Femur (tissue), 1 donor: ENCODE measurements around the gene OVCA2.

Experiments used
- DNase-seq: peaks from one replicate; pipeline ENCODE4 v3.0.0-alpha.2; 2017

OVCA2 gene

DNA sequence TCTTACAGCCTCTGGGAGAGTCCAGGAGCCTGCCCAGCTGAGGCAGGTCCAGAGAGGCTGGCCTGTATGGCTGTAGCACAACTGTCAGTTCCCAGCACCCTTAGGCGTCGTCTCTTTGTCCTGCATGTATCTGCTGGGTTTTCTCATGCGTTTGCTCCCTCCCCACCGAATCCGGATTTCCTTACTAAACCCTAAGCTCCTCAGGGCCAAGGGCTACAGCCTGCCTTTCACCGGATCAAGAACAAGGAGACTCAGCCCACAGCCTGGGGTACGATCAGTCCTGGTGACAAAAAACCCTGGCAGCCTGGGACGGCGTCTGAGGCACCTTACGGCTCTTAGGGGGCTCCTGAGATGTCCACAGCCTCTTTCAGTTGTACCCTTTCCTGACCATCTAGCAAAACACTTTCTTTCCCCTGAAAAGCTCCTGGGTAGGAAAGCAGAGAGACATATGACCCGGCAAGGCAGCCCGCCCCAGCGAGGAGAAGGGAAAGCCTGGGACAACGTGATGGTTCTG lies 25.3 kb downstream of the OVCA2 start:
- peak; percentile 26 for DNase-seq

DNA sequence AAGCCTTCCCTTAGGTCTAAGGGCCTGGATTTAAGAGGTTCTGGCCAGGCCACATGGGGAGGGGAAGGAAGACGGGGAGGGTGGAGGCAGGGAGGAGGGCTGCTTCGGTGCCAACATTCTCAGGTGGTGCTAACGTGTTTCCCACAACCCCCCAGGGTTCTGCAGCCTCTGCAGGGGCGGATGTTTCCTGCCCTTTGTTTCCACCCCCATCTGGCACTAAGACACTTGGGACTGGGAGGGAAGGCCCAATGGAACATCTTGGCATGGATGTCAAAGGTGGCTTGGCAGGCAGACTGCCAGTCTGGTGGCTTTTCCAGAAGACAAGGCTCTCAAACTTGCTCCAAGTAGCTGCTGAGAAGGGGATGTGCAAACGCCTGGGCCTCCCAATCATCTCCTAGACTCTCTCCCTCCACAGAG lies 25.8 kb downstream of the OVCA2 start:
- DNase-seq, result peak; percentile 53

DNA sequence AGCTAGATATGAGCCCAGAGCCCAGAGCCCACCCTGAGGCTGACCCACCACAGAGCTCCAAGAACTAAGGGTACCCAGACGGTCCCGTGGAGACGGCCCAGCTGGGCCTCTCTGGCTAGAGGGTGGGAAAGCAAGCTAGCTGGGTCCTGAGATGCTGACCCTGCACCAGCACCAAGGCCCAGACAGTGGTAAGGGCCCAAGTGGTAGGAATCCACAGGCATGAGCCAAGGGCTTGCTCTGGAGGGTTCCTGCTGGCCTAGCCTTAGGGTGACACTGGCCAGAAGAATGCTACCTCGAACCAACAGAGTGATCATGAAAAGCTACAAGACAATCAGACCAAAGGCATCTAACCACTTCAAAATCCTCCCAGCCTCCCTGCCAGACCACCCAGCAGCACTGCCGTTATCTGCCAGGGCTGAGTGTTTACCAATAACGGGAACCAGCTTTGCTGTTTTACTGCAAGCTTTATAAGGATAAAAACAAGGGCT lies 26.3 kb downstream of the OVCA2 start:
- peak; percentile 48 for DNase-seq

DNA sequence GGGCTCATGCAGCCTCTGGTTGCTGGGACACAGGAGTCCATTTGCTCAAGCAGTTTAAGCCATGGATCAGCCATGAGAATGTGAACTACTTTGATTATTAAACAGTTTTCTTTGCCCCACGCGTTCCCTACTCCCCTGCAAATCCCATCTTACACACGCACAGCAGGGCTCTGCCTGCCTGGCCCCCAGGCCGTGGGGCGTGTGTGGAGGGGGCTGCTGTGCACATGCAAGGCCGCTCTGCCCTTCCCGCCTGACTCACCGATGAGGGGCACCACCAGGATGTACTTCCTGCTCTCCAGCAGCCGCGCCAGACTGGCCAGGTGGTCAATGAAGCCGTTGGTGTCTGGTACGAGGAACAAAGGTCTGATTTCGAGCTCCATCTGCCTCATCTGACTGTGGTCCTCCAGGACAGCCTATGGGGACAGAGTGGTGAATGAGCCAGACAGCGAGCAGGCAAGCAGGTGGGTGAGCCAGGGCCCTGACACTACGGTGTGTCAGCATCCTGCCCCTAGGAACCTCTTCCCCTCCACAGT lies 26.8 kb downstream of the OVCA2 start:
- DNase-seq, result peak; percentile 42

DNA sequence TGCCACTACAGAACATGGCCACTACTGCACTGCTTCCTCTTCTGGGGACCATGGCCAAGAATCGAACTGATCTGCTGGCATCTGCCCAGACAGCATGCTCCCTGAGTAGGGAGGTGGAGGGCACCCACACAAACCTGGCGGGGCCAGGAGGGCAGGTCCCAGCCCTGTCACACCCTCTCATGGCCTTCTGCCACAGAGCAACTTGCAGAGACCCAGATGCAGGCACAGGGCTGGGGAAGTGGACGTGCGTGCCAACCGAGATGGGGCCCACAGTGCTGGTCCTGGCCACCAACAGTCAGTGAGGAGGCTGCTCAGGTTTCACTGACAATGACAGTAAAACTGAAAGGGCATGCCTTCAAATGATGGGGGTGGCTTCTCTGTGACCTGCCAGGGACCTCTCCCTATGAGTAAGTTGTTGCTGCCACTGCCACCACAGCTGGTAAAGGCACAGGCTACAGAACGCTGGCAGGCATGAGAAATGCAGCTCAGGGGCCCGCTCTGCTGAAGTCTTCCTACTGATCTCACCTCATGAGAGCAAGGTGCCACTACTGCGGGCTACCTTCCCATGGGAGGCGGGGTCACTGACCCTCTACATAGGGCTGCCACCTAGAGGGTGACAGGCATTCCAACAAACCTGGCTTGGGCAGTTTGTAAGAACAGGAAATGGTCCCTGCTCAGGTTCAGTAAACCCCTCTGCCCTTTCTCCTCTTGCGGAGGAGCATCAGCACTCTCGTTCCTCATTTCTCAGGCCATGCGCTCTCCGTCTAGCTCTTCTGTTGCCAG lies 28.6 kb downstream of the OVCA2 start:
- peak; percentile 25 for DNase-seq

DNA sequence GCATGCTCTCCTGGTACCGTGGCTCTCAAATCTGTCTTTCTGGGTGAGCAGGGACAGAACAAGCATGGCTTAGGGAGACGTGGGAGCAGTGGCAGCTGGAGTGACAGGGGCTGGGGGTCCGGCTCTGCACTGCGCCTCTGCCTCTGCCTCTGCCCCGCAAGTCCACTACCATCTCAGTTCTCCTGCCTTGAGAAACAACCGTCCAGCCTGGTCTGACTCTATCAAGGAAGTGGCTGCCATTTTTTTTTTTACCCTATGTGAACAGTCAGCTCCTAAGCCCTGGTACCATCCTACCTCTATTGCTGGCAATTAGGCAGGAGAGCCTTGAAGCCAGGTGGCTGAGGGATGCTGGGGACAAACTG lies 29.2 kb downstream of the OVCA2 start:
- no peak for DNase-seq

DNA sequence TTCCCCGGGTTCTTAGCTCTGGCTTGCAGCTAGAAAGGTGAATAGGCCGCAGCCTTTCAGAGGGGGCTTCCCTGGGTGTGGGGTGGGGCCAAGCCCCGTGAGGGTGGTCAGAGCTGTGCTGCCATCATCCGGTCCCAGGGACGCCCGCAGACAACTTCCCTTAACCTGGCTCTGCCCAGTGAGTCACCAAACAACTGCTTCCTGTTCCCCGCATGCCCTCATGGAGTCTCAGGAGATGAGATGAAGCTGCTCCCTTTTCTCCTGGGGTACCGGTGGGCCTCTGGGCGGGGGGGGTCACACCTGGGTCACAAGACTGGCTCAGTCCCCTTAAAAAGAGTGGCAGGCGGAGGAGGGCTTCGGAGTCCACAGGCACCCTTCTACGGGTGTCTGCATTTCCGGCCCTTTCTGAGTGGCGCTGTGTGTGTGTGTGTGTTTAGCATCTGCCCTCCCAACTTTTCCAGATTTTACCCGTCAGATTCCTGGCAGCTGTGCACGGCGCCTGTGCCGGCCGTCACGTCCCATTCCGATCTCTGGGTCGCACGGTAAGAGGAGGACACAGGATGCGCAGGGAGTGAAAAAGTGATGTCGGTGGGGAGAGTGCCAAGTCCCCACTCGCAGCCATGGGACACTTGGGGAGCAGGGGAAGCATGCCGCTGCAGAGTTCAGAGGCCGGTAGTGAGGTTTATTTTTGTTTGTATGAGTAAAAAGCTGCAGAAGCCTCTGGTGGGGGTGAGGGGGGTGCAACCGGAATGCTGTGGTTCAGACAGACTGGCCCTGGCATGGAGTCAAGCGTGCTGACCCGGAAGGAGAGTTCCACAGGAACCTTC lies 29.8 kb downstream of the OVCA2 start:
- peak; percentile 56 for DNase-seq

DNA sequence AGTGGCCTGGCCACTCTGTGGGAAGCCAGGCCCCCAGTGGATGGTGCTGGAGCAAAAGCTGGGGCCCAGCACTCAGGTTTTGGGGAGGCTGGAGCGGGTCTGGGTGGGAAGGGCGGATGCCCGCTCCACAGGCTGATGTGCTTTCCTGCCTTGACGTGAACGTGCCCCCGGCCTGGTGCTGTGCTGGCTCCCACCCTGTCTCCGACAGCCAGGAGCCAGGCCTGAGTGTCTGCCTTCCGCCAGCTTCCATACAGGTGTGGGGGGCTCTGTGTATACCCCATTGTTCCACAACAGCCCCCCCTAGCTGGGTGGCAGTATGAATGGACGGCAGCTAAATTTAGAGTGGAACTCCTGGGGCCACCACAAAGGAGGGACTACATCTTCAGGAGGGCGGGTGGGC lies 33.1 kb downstream of the OVCA2 start:
- DNase-seq, result no peak

DNA sequence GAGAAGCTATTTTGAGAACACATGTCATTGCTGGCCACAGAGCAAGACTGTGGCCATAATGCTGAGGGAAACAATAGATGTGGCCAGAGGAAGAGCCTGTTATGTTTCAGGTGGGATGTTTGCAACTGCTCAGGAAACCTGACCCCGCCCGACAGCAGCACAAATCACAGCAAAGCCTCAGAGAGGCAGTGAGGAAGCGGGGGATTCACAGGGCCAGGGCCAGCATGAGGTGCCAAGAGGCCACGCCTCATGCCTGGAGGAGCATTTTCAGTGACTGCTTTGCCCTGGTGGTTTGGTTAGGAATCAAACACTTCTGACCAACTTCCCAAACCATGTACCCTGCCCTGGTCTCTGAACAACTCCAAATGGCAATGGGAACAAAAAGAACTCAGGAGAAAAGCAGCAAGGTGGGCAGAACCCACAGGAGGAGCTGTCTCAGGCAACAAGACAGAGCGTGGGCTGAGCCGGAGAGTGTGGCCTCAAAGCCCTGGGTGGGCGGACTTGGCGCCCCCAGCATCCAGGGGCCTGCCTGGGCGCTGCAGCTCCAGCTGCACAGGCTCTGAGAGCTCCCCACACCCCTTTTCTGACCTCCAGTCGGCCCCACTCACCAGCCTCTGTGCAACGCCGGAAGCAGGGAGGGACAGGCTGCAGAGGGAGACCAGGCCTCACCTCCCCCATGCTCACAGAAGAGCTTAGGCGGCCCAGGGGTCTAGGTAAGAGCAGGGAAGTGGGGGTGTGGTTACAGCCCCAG lies 33.7 kb downstream of the OVCA2 start:
- peak; percentile 90 for DNase-seq

DNA sequence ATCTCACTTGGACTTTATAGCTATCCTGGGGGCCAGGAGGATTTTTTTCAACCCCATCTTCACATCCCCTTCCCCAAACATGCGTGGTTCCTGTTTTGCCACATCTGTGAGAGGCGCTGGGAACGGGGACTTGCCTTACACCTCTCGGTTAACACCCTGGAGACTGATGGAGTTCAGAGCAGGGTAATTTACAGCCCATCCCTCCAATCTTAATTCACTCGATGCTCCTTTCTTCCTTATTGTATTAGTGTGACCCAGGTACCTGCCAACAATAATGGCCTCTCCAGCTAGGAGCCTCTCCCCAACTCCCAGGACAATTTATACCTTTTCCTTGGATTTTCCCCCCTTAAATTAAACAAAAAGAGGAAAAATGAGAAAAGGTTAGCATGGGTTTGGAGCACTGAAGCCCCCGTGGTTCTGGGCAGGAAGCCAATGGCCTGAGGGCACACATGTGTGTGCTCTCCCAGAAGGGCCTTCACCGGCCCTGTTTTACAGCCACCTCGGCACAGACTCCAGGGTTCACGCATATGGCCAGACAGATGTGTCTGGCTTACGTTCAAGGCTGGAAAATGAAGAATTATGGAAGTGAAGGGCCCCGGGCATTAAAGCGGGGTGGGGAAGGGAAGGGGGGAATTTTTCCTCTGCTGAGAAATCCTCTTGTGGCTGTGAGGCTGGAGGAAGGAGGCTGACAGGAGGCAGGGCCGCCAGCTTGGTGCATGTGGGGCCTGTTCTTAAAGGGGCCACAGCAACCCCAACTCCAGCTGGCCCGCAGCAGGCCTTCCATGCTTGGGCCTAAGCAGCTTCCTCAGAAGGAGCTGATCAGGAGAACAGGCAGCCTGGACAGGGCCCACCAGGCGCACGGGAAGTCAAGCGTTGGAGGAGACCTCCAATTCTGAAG lies 34.5 kb downstream of the OVCA2 start:
- DNase-seq, result peak; percentile 62

DNA sequence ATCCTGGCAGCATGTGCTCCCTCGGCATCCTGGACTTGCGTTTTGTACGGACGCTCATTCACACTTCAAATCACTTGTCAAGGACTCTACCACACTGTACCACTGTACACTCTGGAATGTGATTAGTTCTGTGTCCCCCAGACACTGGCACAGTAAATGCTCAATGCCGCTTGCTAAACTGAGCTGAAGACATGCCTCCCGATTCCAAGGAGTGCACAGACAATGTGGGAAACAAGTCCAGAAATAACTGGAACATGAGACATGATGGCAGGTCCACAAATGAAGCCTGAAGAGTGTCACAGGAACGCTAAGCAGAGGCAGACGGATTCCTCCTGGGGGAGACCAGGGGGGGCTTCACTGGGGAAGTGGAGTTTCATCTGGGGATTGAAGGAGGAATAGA lies 35.2 kb downstream of the OVCA2 start:
- no peak for DNase-seq

DNA sequence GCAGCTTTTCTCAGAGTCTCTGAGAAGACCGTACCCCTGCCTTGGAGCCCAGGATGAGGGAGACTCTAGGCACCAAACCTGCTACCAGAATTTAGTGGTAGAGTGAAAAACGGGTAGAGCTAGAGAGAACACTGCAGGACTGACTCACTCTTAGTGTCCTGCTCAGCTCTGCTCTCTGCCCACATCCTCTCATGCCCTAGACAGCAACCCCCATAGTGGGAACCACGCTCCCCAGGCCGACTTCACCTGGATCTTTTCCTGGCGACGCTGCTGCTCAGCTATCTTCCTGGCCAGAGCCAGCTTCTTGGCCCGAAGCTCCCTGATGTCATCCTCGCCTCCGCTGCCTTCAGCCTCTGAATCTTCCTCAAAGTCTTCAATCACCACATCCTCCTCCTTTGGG lies 39.7 kb downstream of the OVCA2 start:
- no peak for DNase-seq

DNA sequence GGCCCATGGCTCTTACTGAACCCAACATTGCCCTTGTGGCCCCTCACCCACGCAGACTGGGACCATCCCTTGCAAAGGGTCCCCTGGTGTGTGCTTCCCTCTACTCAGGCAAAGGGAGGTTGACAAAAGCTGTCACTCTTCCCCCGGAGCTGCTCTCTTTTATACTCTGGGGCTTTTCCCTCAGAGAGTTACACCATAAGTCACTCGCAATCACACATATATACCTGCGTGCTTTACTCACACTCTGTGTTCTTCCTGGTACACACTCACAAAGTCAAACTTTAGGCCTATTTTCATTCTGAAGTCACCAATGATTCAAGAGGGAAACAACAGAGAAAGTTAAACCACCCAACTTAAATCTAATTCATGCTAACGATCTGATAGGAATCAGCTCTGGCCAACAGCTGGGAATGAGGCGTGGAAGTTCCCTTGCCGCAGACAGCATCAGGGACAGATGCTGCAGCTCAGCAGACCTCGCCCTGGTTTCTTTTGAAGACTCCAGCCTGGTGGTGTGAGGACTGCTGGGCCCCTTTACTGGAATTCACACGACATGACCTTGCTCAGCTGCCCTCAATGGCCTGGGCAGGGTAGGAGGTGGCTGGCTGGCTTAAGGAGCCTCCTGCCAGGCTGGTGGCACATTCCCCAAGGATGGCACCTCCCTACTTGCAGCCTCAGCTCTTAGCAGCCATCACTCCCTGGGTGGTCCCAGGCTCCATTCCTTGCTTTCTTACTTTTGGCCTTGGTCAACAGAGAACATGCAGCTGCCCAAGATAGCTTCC lies 40.4 kb downstream of the OVCA2 start:
- no peak for DNase-seq

DNA sequence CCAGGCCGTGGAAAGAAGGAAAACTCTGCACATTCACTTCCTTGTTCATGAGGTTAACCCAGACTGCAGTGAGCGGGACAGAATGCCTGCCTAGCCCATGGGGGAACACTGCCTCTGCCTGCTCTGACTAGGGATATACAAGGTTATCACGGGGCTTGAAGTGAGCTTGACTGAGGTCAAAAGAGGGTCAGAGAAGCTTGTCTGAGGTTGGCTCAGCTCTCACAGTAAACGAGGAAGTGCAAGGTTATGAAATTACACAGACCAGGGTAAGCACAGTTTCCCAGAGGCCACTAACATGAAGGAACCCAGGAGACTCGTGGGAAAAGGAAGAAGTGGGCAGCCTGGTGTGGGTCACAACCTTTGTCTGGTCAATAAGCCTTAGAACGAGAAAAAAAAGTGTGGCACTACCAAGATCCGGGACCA lies 41.8 kb downstream of the OVCA2 start:
- no peak for DNase-seq

DNA sequence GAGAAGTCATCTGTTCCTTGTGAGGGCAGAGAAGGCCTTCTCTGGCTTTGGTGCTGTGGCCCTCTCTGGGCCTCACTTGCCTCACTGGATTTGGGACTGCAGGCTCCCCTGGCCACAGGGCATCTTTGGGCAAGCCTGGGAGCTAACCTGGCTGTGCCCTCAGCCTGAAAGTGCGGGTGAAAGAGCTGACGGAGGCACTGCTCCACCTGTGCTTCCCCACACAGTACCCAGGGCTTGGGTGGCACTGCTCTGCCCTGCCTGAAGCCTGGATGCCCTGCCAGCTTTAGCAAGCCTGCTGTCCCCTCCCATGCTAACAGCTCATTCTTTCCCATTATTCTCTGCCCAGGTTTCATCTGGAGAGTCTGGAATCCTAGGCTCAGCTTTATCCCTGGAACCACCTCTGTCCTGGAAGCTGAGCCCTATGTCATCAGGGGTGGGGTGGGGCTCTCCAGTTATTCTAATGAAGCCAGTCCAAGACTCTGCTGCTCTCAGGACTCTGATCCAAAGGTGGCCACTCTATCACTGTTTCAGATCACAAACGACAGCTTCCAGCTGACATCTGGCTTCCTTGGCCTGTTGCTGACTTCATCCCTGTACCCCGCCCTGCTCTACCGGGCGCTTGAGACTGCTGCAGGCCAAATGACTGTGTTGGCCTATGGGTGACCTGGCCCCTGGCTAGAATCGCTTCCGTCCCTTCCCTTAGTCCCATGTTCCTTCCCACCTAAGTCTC lies 42.4 kb downstream of the OVCA2 start:
- peak; percentile 83 for DNase-seq

DNA sequence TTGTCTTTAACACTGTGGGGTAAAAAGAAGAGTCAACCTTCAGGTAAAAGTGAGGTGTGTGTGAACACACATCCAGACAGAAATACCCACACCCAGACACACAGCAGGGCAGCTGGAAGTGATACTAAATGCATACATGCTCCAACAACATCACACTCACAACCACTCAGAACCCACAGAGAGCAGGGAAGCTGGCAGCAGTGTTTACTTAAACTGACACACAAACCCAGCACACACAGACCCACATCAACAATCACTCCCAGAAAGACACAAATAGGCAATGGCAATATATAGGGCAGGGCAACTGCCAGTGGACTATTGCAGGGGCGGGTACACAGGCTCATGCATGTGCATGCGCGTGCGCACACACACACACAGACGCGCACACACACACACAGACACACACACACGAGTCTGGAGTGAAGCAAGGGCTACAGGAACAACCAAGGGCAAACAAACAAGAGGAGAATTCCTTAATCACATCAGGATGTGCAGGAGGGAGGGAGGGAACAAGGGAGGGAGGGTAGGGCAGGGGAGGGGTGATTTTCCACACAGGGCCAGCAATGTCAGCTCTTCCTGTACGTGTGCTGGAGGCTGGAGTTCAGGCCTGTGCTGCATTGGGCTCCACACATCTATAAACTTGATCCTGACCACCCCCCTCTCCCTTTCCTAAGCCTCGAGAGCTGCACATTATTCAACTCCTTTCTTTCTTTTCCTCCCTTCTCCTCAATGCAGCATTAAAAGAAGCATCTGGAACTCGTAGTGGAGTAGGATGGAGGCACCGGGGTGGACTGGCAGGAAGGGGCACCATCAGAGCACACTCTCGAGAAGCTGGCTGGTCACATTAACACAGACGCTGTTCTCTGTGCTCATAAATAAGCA lies 43.2 kb downstream of the OVCA2 start:
- DNase-seq, result peak; percentile 87

DNA sequence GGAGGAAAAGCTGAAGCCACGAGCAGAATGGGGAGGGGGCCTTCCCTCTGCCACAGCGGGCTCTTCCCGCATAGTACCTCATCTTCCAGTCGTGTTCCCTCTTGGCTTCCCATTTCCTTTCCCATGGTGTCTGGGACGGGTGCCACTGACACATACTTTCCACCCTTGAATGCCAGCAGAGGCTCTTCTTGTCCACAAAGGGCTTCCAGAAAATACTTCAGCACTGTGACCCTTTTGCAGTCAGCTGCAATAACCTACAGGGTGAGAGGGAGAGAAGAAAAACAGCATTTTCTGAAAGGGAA lies 43.8 kb downstream of the OVCA2 start:
- DNase-seq, result peak; percentile 88

DNA sequence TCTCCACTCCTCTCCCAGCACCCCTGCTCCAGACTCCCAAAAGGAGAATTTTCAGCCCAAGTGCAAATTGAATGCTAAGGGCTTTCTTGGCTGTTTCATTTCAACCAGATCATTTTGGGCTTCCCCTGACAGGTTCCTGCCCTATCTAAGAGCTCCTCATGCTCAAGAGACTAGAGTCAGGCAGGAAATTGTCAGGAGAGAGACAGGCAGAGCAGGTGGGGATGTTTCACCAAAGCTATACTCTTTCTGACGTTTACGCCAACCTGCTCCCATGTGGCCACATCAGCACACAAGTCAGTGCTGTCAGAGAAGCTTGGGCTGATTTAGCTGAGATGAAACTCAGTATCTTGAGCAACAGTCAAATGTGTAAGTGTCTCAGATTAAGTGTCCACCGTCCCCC lies 44.5 kb downstream of the OVCA2 start:
- DNase-seq, result no peak

DNA sequence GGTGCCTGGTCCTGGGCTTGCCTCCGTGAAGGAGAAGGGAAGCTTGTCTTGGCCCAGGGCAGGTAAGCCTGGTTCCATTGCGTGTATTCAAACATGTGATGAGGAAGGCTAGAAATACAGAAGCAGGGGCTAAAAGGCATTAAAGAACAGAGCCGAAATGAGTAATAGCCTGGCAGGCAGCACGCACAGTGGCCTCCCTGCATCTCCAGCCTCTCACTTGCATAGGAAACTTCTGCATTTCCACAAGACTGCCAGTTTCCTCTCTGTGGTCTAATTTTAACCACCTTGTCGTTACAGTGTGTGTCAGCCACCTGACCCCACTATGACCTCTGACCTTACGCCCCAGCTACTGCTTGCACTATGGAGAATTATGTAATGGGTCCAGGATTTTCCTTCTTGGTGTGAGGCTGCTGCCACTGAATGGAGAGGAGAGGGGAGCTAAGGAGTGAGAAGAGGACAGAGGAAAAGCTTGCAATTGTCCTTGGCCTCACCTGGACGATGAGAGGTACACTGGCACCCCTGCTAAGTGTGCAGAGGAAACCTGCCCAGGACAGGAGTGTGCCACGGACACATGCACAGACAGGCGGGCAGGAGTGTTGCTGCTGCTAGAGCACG lies 45.9 kb downstream of the OVCA2 start:
- DNase-seq, result peak; percentile 79
